ENCODE results near the gene TMEM243. TPM values are rescaled to one million over a fixed set of nuclear protein-coding genes. Genes with fewer than 3 reads are reported as not detected.

Gene TMEM243
- total and polyA plus RNA-seq, 2 donors (not counting 3 experiments of a cell fraction or from before 2014, with no cell fraction given), result 26.9 to 28.8 TPM

DNA sequence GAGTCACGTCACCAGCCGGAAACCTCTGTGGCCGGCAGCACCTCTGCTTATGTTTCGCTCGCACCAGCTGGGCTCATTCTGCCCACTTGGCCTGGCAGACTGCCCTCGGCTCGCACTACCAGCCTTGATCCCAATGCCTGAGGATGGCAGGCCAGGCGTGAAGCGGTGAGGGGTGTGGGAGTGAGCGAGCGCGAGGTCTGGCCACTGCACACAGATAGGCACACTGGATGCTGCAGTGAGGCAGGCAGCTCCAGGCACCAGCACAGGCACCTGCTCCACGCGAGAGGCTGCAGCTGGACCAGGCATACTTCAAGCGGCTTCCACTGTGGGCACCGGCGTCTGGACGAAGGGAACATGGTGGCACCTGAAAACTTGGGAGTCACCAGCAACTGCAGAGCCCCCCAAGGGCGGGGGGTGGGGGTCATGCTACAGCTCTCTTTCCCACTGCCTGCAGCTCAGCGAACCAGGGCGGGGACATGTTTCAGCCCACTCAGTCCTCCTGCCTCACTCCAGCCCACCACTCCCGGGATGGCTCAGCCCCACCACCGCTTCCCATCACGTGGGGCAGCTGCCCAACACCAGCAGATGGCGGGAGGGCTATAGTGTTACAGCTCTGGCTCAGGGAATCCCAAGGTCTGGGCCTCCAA is 72.7 kb downstream of the TMEM243 start:
- Histone ChIP-seq H3K27me3 (ENCODE audit: control insufficient read depth in 2 of 2, insufficient read depth in 2 of 2, low read length in 2 of 2) (no peaks in the 10 kb centered on the region), H3K4me2 (ENCODE audit: insufficient read depth, low read length) (no peak overlapping the region), H3K9me3 (replicated peaks; ENCODE audit: control insufficient read depth, insufficient read depth, low read length) (no peaks in the 10 kb centered on the region), H3K36me3 (ENCODE audit: control insufficient read depth in 2 of 2, extremely low read depth in 1 of 2, insufficient read depth in 2 of 2, low read length in 2 of 2) (no peaks in the 10 kb centered on the region), H3K9me1 (replicated peaks; ENCODE audit: control insufficient read depth, extremely low read depth, insufficient read depth, low read length) (no peaks in the 10 kb centered on the region), H2AFZ (ENCODE audit: low read depth, low read length) (no peak overlapping the region), H3K4me3 (replicated peaks in 1 of 3; ENCODE audit: insufficient read depth in 1 of 3, low read depth in 1 of 3, low read length in 3 of 3) (no peak overlapping the region), H4K20me1 (replicated peaks; ENCODE audit: control insufficient read depth, extremely low read depth, insufficient read depth, low read length) (no peaks in the 10 kb centered on the region), H3K27ac (ENCODE audit: insufficient read depth, low read depth, low read length) (no peak overlapping the region), H3K4me1 (ENCODE audit: control insufficient read depth, extremely low read depth, insufficient read depth, low read length) (peaks cover 8% of the 10 kb centered on the region), H3K79me2 (ENCODE audit: control insufficient read depth, insufficient read depth, low read length) (no peaks in the 10 kb centered on the region), H3K9ac (replicated peaks; ENCODE audit: extremely low read depth, insufficient read depth, low read length) (no peak overlapping the region)
- no peak for FAIRE-seq
- dilution Hi-C loops (cut with MboI; ENCODE audit: extremely low pct_ligation_motif_present, low sequenced_read_pairs) (no loop called here), intact Hi-C loops (cut with micrococcal nuclease) (no loop called here)
- ChIA-PET CTCF (interaction anchor here (0.6 to 12.0 kb wide), 7 partner anchors 18 to 241 kb away, joined by 3 to 343 read pairs (median 16); partner anchors contain the start of gene ELAPOR2), POLR2A (no interaction called here)
- no peak for DNase-seq (ENCODE audit: low read depth, low spot score)
- TF ChIP-seq, protein P1, sequence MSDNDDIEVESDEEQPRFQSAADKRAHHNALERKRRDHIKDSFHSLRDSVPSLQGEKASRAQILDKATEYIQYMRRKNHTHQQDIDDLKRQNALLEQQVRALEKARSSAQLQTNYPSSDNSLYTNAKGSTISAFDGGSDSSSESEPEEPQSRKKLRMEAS (IDR thresholded peaks at IDR 0.05; ENCODE audit: insufficient read depth, insufficient read length), result no peak
- TF ChIP-seq GATA2 (IDR thresholded peaks at IDR 0.05; ENCODE audit: insufficient read depth, insufficient read length, low read depth, low read length) (no peak), EZH2 (IDR thresholded peaks at IDR 0.05; ENCODE audit: borderline replicate concordance, low read depth, low read length, severe bottlenecking) (no peak), JUN (IDR thresholded peaks at IDR 0.05; ENCODE audit: borderline replicate concordance, insufficient read depth, insufficient read length, low read depth) (no peak), POLR2A (IDR thresholded peaks at IDR 0.05; ENCODE audit: low read depth, low read length) (no peak), POLR2AphosphoS5 (IDR thresholded peaks at IDR 0.05; ENCODE audit: insufficient read depth, low read depth, low read length) (no peak), MYC (IDR thresholded peaks at IDR 0.05; ENCODE audit: low read depth, low read length) (no peak), FOS (IDR thresholded peaks at IDR 0.05; ENCODE audit: borderline replicate concordance, insufficient read depth, low read length) (no peak)
- TF ChIP-seq, protein P2, sequence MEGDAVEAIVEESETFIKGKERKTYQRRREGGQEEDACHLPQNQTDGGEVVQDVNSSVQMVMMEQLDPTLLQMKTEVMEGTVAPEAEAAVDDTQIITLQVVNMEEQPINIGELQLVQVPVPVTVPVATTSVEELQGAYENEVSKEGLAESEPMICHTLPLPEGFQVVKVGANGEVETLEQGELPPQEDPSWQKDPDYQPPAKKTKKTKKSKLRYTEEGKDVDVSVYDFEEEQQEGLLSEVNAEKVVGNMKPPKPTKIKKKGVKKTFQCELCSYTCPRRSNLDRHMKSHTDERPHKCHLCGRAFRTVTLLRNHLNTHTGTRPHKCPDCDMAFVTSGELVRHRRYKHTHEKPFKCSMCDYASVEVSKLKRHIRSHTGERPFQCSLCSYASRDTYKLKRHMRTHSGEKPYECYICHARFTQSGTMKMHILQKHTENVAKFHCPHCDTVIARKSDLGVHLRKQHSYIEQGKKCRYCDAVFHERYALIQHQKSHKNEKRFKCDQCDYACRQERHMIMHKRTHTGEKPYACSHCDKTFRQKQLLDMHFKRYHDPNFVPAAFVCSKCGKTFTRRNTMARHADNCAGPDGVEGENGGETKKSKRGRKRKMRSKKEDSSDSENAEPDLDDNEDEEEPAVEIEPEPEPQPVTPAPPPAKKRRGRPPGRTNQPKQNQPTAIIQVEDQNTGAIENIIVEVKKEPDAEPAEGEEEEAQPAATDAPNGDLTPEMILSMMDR (IDR thresholded peaks at IDR 0.05; ENCODE audit: extremely low read depth in 1 of 2, insufficient read depth in 1 of 2, low read depth in 1 of 2, low read length in 2 of 2), result no peak
- BruUV-seq (replicated peaks), result no TSS peak

Small RNA genes within 50 kb of the gene (small RNA-seq; reads per million reads assigned to genes)
- gene RF00019 (ENCODE audit: insufficient read depth, insufficient read length, low read depth, low replicate concordance), result not detected
- gene RF02271 (ENCODE audit: insufficient read depth, insufficient read length, low read depth, low replicate concordance), result not detected

Other genes with a start within 250 kb of the TMEM243 start
- gene ELAPOR2, start 160.1 kb downstream of the TMEM243 start, total RNA-seq, result 43.8 and 63.5 TPM in 2 replicates
- 35.6 and 38.2 TPM in 2 replicates for gene ELAPOR2, start 160.1 kb downstream of the TMEM243 start, polyA plus RNA-seq
- gene DMTF1, start 67.3 kb downstream of the TMEM243 start, total RNA-seq, result 86.9 and 100.0 TPM in 2 replicates
- 78.5 and 92.9 TPM in 2 replicates for gene DMTF1, start 67.3 kb downstream of the TMEM243 start, polyA plus RNA-seq
- 5.7 and 6.6 TPM in 2 replicates for gene CROT, start 125.9 kb upstream of the TMEM243 start, total RNA-seq
- gene CROT, start 125.9 kb upstream of the TMEM243 start, polyA plus RNA-seq, result 2.7 and 3.3 TPM in 2 replicates

Measured in endothelial cell of umbilical vein (primary cell).